NCI-H1417 (cell line): Measurements from ENCODE around the gene MAEL.

Experiments
- DNase-seq, 3 experiments: peaks; one replicate each; lab custom pipeline; 2025; lab: John Stamatoyannopoulos, UW

MAEL gene

GRCh38 chr1:166988974-166989515, at the start of gene MAEL:
Gene MAEL, plus strand, starts transcription at chr1:166989280. Its CDS starts 73 bp downstream, at chr1:166989353.
- DNase-seq: no peak

GRCh38 chr1:166939741-166940375, 49.2 kb upstream of the MAEL start:
- no peak for DNase-seq

- no peak for DNase-seq
These were observed 44.7 kb upstream of the MAEL start for GRCh38 chr1:166944186-166944967.

- peak; percentile 83 to 93 (median 85) for DNase-seq
These were observed 41.6 kb upstream of the MAEL start for GRCh38 chr1:166947398-166948043.

GRCh38 chr1:166948856-166949350, 40.2 kb upstream of the MAEL start:
- no peak for DNase-seq

GRCh38 chr1:166950156-166950555, 38.9 kb upstream of the MAEL start:
- peak in 1 of 3 experiments; percentile 22 for DNase-seq

GRCh38 chr1:166951050-166951449, 38.0 kb upstream of the MAEL start:
- DNase-seq: no peak

- DNase-seq: no peak
These were observed 36.9 kb upstream of the MAEL start for GRCh38 chr1:166952002-166952746.

- no peak for DNase-seq
These were observed 35.6 kb upstream of the MAEL start for GRCh38 chr1:166953491-166953890.

- no peak for DNase-seq
These were observed 32.8 kb upstream of the MAEL start for GRCh38 chr1:166956057-166956850.

GRCh38 chr1:166956872-166957271, 32.2 kb upstream of the MAEL start:
- DNase-seq: no peak

GRCh38 chr1:166960858-166961474, 28.1 kb upstream of the MAEL start:
- DNase-seq: no peak

- no peak for DNase-seq
These were observed 19.9 kb upstream of the MAEL start for GRCh38 chr1:166969074-166969677.

GRCh38 chr1:166971252-166971651, 17.8 kb upstream of the MAEL start:
- DNase-seq: peak in 1 of 3 experiments; percentile 30

GRCh38 chr1:166972193-166972592, 16.9 kb upstream of the MAEL start:
- DNase-seq: peak; percentile 32 to 64 (median 56)

GRCh38 chr1:166972826-166973225, 16.3 kb upstream of the MAEL start:
- DNase-seq: peak; percentile 67 to 87 (median 74)

GRCh38 chr1:166974647-166975345, 14.3 kb upstream of the MAEL start:
- DNase-seq: peak; percentile 63 to 76 (median 73)

GRCh38 chr1:166975361-166976129, 13.5 kb upstream of the MAEL start, which contains the start of gene ILDR2:
Gene ILDR2, minus strand, starts transcription at chr1:166975540. Its CDS starts 272 bp downstream, at chr1:166975268.
- DNase-seq: peak; percentile 77 to 88 (median 81)
